NCI-H187 (cell line): ENCODE results near the gene KRTAP5-7.

ENCODE experiments used
- DNase-seq, 2 experiments: peaks; one replicate each; lab custom pipeline; 2025; lab: John Stamatoyannopoulos, UW

Gene KRTAP5-7

GRCh38 chr11:71495286-71496230, 31.5 kb upstream of the KRTAP5-7 start:
- no peak for DNase-seq

DNA sequence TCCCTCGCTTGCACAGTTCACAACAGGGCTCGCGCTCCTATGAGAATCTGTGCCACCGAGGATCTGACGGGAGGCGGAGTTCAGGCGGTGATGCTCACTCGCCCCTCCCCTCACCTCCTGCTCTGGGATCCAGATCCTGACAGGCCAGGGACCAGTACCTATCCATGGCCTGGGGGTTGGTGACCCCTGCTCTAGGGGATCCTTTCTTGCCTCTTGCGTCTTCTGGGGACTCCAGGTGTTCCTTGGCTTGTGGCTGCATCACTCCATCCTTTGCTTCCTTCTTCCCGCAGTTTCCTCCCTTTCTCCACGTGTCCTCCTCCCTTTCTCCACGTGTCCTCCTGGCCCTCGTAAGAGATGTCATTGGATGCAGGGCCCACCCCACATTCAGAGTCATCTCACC, 30.6 kb upstream of the KRTAP5-7 start:
- DNase-seq = no peak

- DNase-seq = no peak
Measured at GRCh38 chr11:71498091-71498490, 29.0 kb upstream of the KRTAP5-7 start.

DNA sequence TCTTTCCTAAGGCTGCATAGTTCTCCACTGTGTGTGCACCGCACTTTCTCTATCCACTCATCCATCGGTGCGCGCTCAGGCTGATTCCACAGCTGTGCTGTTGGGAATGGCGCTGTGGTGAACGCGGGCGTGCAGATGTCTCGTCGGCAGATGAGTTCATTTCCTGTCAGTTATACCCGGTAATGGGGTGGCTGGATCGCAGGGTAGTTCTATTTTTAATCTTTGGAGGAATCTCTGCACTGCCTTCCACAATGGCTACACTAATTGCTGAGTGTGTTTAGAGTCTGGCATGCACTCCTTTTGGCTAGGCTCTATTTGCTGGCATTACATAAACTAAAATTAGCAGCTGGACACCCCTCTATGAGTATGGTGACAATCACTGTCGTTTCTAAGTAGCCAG, 27.9 kb upstream of the KRTAP5-7 start:
- no peak for DNase-seq

DNA sequence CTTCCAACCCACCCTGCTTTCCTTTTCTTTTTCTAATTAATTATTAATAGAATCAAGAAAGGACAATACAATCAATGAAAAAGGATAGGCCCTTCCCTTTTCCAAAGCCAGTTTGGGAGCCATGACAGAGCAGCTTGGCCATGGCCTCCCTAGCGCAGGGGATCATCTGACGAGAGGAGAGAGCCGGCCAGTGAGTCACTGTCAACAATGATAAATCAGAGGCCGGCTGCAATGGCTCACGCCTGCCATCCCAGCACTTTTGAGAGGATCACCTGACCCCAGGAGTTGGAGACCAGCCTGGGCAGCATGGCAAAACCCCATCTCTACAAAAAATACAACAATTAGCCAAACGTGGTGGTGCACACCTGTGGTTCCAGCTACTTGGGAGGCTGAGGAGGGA, 27.5 kb upstream of the KRTAP5-7 start:
- DNase-seq = no peak

GRCh38 chr11:71500601-71501021, 26.5 kb upstream of the KRTAP5-7 start:
- no peak for DNase-seq

DNA sequence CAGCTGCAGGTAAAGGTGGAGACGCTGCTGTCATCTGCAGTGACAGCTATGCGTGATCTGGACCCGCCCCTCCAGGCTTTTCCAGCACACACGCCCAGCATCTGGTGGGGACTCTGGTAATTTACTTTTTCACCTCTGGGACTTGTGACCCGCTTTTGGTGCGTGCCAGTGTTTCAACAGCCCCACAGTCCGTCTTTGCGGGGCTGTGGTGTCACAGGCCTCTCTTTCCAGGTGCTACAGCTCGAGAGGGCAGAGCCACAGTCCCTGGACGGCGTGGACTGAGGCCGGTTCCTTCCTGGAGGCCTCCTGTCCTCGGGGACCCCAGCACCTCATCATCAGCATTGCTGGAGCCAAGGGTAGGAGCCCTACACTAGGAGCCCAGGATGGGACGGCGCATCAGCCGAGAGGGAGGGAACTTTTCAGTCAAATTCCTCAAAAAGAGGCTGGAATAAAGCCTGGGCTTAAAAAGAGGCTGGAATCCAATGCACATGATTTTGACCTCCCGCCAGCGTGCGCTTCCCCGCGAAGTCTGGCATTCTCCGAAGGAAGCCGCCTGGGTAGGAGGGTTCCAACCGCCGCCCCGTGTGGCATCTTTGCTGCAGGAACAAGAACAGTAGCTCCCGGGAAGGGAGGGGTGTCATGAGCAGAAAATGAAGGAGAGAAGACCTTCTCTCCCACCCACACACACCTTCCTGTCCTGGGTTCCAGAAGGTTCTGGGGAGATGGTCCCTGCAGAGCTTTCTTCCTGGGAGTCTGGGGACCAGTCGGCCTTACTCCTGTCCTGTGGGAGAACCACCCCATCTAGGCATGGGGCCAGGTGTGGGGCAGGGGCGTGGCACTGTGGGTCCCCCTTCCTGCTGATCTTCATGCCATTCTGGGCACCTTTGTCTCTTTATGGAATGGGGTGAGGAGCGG, 25.7 kb upstream of the KRTAP5-7 start:
- no peak for DNase-seq

- DNase-seq = no peak
Measured at GRCh38 chr11:71502026-71502425, 25.0 kb upstream of the KRTAP5-7 start.

DNA sequence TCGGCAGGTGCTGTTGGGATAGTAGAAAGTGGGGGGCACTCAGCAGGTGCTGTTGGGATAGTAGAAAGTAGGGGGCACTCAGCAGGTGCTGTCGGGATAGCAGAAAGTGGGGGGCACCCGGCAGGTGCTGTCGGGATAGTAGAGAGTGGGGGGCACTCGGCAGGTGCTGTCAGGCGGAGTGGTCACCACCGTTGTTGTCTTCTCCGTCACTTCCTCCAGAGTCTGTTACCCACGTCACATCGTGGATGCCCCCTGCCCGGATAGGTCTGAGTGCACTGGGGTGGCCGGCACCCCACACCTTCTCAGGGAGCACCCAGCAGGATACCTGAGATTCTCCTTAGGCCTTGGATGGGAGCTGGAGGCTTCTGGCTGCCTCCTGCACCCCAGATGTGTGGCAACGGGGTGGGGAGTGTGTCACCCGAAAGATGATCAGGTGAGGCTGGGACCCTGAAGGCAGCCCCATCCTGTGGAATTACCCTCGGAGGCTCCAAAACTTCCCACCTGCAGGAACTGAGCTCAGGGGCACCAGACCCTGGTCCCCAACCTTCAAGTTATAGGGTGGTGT, 24.1 kb upstream of the KRTAP5-7 start:
- DNase-seq = no peak

DNA sequence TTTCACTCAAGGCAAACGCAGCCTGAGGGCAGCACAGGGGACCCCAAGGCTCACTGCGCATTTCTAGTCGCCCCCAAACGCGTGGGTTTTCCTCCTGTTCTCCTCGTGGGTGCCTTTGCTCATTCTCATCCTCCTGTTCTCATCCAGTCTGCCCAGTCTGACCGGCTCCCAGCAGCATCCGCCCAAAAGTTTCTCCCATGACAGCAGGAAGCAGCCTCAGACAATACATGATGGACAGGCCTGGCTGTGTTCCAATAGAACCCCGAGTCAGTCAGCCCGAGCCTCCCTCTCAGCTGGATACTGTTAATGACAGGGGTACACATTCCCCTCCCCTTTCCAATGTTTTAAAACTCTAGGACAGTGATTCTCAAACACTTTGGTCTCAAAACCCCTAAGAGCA, 22.5 kb upstream of the KRTAP5-7 start:
- DNase-seq = no peak

- DNase-seq = no peak
Measured at GRCh38 chr11:71505001-71505400, 22.1 kb upstream of the KRTAP5-7 start.

DNA sequence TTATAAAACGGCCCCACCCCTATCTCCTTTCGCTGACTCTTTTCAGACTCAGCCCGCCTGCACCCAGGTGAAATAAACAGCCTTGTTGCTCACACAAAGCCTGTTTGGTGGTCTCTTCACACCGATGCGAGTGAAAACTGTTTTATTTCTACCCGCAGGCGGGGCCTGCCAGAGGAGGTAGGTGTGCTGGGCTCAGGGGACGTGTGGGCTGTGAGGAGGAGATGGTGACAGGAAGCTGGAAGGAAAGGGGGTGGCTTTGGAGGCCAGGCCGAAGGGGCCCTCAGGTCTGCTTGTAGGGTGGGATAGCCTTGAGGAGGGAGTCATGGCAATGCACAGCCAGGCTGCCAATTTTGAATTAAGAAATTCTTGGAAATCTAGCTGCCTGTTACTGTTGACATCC, 21.3 kb upstream of the KRTAP5-7 start:
- no peak for DNase-seq

DNA sequence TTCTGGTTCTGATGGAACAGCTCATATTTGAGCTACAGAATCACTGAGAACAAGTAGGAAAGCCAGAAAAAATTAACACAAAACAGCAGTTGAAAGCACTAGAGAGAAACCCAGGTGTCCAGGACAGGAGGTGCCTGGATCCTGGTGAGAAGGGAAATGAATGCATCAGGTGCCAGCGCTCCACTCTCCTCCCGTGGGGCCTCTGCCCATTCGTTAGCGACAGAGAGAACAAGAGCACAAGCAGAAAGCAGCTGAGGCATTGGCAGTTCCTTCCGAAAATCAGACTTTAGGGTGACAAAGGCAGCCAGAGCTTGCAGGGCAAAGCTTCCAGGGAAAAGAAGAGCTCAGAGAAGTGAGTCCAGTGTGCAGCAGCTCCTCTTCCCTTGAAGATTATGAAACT, 20.0 kb upstream of the KRTAP5-7 start:
- no peak for DNase-seq

DNA sequence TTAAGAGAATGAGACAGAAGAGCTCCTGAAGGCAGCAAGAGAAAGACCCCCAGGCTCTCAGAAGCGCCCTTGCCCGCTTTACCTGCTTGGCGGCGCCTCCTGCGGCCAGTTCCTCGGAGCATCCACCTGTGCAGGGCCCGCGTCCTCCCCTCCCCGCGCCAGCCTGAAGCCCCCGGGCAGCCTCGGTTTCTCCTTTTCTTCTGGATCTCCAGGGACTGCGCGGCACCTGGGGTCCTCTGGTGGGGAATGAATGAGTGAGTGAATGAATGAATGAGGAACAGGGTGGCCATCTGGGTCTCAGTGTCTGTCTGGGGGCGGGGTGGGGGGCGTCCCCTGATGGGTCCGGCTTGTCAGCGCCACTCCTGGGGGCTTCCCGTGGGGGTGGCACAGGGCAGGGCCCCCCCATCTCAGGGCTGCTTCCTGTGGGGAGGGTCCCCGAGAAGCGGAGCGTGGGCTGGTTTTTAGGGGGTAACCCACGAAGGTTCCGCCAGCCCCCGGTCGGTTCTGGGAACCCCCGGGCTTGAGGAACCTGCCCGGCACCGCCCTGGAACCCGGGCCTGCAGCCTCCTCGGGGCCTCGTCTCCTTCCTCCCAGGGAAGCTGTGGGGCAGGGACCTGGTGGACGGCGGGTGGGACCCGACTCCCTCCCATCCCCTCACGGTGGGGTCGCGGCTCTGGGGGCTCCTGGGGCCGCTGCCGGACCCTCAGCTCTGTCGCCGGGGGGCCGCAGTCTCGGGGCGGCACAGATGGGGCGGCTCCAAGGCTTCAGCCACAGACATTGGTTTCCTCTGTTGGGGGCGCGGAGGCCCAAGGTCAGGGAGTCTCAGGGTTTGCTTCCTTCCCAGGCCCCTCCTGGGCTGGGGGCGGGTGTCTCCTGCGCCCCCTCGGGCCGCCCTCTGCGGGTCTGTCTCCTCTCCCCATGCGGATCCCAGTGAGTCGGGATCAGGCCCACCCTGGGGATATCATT, 8.3 kb upstream of the KRTAP5-7 start:
- no peak for DNase-seq

DNA sequence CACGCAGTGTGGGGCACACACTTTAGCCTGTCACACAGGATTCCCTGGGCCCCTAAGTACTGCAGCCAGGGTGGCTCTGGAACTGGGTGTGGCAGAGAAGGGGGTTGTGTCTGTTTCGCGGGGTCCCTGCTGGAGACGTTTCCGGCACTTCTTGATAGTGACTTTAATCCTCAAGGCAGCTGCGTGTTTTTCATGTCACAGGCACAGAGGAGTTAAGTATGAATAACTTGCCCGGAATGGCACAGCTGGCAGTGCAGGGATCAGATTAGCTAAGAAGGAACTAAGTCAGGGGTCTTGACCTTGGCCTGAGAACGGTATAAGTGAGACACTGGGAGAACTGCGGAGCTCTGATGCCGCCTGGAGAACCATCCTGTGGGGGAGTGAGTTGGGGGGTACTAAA, 7.5 kb upstream of the KRTAP5-7 start:
- no peak for DNase-seq

- no peak for DNase-seq
Measured at GRCh38 chr11:71525188-71525937, 1.7 kb upstream of the KRTAP5-7 start.

DNA sequence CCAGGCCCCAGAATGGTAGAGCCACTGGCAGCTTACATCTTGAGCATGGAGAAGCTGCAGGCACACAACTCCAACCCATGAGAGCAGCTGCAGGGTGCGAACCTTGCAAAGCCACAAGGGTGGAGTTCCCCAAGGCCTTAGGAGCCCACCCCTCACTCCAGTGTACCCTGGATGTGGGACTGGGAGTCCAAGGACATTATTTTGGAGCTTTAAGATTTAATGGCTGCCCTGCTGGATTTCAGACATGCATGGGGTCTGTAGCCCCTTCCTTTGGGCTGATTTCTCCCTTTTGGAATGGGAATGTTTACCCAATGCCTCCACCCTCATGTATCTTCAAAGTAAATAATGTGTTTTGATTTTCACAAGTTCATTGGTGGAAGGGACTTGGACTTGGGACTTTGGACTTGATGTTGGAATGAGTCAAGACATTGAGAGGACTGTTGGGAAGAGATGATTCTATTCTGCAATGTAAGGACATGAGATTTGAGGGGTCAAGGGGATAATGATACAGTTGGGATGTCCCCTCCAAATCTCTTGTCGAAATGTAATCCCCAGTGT, 1.1 kb upstream of the KRTAP5-7 start:
- DNase-seq = no peak

DNA sequence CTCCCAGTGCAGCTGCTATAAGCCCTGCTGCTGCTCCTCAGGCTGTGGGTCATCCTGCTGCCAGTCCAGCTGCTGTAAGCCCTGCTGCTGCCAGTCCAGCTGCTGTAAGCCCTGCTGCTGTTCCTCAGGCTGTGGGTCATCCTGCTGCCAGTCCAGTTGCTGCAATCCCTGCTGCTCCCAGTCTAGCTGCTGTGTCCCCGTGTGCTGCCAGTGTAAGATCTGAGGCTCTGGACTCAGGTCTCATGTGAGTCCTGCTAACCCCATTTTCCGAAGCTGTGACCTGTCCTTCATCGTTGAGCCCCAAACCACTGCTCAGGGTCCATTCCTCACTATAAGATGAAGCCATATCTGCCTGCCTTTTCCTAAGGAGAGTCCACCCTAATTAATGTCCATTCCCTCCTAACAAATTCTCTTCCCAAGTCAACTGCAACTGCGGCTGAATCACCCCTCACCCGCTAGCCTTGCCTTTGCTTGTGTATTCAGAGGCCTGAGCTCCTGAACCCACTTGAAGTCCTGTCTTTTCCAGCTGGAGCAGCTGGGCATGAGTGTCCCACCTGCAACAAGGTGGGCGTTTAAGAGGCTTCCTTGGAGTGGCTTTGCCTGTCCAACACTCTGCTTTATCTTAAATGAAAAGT, 626 bp downstream of the KRTAP5-7 start:
- no peak for DNase-seq

- no peak for DNase-seq
Measured at GRCh38 chr11:71530602-71531001, 3.5 kb downstream of the KRTAP5-7 start.
